ES-I3 (cell line): ENCODE data around the gene SAMD11.
A peak's percentile ranks its signal among the peaks of the same experiment; 100 is the strongest.
"Not testable (repeated sequence)": the region's sequence is repeated elsewhere in the genome, so short reads cannot be mapped to it uniquely, and the experiment has no call there.

Experiments used
- H3K36me3 ChIP-seq: 2 replicates; pipeline ENCODE4 v1.6.1; 2013; ENCODE audit warnings: mild to moderate bottlenecking, low read length, control low read depth, moderate library complexity; ENCODE audit not compliant: insufficient read depth
- H3K4me1 ChIP-seq: 2 replicates; pipeline ENCODE4 v1.6.1; 2013; ENCODE audit warnings: mild to moderate bottlenecking, control low read depth, low read length; ENCODE audit not compliant: insufficient read depth
- H3K9ac ChIP-seq: 2 replicates; pipeline ENCODE4 v1.6.1; 2013; ENCODE audit warnings: low read depth, mild to moderate bottlenecking, low read length, moderate library complexity
- H3K9me3 ChIP-seq: 2 replicates; pipeline ENCODE4 v1.6.1; 2013; ENCODE audit warnings: mild to moderate bottlenecking, low read length, moderate library complexity; ENCODE audit not compliant: control insufficient read depth, insufficient read depth

Gene SAMD11

GRCh38 chr1:970973-971730, 47.4 kb downstream of the SAMD11 start:
- Histone ChIP-seq H3K36me3 (no peaks in the 10 kb centered on the region), H3K9ac (no peak overlapping the region), H3K4me1 (no peaks in the 10 kb centered on the region; the same call in 1 of the 2 replicates), H3K9me3 (no peaks in the 10 kb centered on the region)

DNA sequence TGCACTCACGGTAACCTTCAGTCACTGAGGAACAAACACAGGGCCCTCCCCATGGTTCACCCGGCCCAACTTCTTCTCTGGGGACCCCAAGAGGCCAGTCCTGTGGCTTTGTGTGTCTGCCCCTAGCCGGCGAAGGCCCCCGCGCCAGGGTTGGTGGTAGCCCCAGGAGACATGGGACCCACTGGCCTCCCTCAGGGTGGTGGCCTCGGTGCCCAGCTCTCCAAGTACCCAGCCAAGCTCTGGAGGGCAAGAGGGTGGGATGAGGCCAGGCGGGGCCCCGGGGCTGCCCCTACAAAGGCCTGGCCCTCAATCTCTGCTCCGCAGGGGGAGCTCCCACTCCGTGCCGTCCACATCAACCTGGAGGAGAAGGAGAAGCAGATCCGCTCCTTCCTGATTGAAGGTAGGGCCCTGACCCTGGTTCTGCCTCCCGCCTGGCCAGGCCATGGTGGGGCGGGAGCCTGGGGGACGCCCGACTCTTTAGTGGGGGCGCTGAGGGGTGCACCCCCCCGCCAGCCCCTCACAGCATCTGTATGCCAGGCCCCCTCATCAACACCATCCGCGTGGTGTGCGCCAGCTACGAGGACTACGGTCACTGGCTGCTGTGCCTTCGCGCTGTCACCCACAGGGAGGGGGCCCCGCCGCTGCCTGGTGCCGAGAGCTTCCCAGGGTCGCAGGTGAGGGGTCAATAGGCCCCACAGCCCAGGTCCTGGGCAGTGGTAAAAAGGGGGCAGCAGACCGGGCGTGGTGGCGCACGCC, 48.2 kb downstream of the SAMD11 start:
- Histone ChIP-seq H3K36me3 (no peaks in the 10 kb centered on the region), H3K9me3 (no peaks in the 10 kb centered on the region), H3K9ac (no peak overlapping the region), H3K4me1 (no peaks in the 10 kb centered on the region)

DNA sequence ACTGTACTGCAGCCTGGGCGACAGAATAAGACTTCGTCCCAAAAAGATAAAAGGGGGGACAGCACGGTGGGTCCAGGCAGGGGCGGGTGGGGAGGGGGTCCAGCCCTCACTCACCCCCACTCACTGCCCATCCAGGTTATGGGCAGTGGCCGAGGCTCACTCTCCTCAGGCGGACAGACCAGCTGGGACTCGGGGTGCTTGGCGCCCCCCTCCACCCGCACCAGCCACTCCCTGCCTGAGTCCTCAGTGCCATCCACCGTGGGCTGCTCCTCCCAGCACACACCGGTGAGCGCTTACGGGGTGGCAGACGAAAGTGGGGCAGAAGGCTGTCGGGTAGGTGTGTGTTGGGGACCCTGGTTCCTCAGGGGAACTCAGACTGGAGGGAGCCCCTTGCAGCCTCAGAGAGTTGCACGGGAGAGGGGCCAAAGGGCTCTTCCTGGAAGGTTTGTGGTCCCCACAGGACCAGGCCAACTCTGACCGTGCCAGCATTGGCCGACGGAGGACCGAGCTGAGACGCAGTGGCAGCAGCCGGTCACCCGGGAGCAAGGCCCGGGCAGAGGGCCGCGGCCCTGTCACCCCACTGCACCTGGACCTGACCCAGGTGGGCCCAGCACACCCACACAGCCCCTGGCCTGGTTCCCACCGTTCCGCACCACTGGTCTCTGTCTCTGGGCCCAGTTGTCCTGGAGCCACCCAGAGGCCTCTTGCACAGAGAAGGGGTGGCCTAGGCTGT, 49.2 kb downstream of the SAMD11 start:
- Histone ChIP-seq H3K4me1 (no peaks in the 10 kb centered on the region), H3K36me3 (no peaks in the 10 kb centered on the region), H3K9me3 (no peaks in the 10 kb centered on the region), H3K9ac (no peak overlapping the region)

DNA sequence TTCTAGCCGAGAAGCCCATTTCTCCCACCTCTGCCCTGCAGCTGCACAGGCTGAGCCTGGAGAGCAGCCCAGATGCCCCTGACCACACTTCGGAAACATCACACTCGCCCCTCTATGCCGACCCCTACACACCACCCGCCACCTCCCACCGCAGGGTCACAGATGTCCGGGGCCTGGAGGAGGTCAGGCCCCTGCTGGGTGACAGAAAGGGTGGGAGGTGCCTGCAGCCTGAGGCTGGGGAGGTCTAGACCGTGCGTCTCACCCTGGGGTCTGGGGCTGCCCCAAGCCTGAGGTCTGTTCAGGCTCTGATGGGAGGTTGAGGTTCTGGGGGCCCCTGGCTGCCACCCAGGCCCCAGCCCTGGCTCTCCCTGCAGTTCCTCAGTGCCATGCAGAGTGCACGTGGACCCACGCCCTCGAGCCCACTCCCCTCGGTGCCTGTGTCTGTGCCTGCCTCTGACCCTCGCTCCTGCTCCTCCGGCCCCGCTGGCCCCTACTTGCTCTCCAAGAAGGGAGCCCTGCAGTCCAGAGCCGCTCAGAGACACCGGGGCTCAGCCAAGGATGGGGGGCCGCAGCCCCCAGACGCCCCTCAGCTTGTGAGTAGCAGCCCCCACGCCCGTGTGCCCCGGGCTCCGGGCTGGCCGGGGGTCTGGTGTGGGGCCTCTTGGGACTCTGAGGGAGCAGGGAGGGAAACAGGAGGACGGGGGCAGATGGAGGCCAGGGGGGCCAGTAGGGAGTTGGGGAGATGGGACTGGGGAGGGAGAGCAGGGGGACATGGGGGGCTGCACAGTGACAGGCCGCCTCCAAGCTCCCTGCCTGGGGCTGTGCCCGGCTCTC, 50.0 kb downstream of the SAMD11 start:
- Histone ChIP-seq H3K9me3 (no peaks in the 10 kb centered on the region), H3K36me3 (no peaks in the 10 kb centered on the region), H3K4me1 (no peaks in the 10 kb centered on the region), H3K9ac (no peak overlapping the region)

DNA sequence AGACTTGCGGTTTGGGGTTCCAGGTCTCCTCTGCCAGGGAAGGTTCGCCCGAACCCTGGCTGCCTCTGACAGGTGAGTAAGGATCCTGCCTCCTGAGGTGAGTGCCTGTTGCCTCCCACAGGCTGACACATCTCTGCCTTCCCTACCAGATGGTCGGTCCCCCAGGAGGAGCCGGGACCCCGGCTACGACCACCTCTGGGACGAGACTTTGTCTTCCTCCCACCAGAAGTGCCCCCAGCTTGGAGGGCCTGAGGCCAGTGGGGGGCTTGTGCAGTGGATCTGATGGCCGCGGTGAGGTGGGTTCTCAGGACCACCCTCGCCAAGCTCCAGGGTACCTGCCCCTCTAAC, 50.5 kb downstream of the SAMD11 start:
- no peaks in the 10 kb centered on the region for H3K9me3 ChIP-seq
- no peak overlapping the region for H3K9ac ChIP-seq
- H3K4me1 ChIP-seq: no peaks in the 10 kb centered on the region
- no peaks in the 10 kb centered on the region for H3K36me3 ChIP-seq

DNA sequence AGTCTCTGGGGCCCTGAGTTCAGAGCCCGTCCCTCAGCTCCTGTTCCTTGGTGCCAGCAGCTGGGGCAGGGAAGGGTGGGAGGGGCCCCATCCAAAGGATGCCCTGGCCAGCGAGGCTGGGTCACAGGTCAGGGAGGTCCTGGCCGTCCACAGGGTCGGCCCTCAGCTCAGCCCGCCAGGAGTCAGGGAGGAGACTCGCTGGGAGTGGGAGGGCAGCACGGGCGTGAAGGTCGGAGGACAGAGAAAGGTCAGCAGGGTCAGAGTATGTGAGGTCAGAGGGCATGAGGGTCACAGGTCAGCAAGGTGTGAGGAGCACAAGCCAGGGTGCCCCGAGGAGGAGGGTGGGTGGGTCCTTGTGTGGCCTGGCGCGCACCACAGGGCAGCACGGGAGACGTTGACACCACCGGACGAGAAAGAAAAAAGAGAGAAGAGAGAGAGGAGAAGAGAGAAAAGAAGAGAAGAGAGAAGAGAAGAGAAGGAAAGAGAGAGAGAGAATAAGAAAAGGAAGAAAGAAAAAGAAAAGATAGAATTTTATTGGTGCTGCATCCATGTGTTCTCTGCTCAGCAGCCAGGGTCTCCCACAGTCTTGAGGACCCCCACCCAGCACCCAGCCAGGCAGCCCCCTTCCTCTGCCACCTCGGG, 51.1 kb downstream of the SAMD11 start:
- Histone ChIP-seq H3K4me1 (no peaks in the 10 kb centered on the region), H3K9ac (no peak overlapping the region), H3K9me3 (no peaks in the 10 kb centered on the region), H3K36me3 (no peaks in the 10 kb centered on the region)

DNA sequence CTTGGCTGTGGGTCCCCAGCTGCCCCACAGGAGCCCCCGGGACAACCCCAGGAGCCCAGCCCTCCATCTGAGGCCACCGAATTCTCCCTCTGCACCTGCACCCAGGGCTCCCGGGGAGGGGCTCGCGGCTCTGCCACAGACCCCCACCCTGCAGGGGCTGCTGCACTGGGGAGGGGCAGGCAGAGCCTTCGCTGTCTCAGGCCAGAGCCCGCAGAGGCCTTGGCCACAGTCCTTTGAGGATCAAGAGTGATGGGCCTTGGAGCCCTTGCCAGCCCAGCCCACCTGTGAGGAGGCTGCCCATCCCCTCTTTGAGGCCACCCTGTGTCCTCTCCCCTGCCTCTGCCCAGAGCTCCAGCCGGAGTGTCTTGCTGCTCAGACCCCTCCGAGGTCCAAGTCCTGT, 51.6 kb downstream of the SAMD11 start:
- no peaks in the 10 kb centered on the region for H3K36me3 ChIP-seq
- no peak overlapping the region for H3K9ac ChIP-seq
- H3K9me3 ChIP-seq: no peaks in the 10 kb centered on the region
- H3K4me1 ChIP-seq: no peaks in the 10 kb centered on the region

GRCh38 chr1:975896-976683, 52.4 kb downstream of the SAMD11 start:
- Histone ChIP-seq H3K9ac (peak overlapping the region; percentile 6; the same call in 1 of the 2 replicates), H3K4me1 (no peaks in the 10 kb centered on the region), H3K9me3 (no peaks in the 10 kb centered on the region), H3K36me3 (no peaks in the 10 kb centered on the region)

- H3K9me3 ChIP-seq, H3K9ac ChIP-seq, H3K36me3 ChIP-seq, H3K4me1 ChIP-seq: not testable (repeated sequence)
Observed at GRCh38 chr1:976791-977190, 53.1 kb downstream of the SAMD11 start.

GRCh38 chr1:978069-978834, 54.5 kb downstream of the SAMD11 start:
- no peaks in the 10 kb centered on the region for H3K4me1 ChIP-seq
- H3K36me3 ChIP-seq: no peaks in the 10 kb centered on the region
- no peaks in the 10 kb centered on the region for H3K9me3 ChIP-seq
- no peak overlapping the region for H3K9ac ChIP-seq

DNA sequence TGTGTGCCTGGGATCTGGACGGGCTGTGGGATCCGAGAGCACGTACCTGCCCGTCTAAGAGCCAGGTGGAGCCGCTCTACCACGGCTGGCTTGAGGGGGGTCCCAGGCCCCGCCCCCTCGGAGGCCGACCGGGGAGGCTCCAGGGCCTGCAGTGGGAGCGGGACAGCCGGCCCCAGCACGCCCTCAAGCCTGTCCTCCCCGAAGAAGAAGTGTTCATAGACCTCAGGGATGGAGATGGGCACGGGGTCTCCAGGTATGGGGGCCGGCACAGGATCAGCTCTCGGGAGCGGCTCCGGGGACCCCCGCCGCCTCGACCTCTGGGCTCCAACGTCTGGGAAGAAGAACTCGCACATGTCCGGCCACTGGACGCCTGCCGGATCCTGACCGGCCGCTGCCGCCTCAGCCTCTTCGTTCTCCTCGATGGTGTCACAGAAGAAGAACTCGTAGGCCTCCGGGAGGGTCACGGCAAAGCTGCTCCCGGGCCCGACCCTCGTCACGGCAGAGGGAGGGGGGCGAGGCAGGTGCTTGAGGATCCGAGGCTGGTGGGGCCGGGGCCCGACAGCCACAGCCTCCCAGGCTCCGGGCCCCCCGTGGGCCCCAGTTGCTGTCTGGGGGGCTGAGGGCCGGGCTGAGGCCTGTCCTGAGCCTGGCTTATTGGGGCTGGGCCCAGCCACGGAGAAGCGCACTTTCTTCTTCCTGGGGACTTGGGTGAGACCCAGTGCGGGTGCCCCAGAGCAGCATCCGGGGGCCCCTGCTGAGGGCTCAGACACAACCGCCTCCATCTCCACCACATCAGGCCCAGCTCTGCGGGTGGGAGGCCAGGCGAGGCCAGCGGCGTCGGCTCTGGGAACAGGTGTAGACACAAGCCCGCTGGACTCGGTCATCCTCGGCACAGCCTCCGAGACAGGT, 55.4 kb downstream of the SAMD11 start:
- Histone ChIP-seq H3K9me3 (no peaks in the 10 kb centered on the region), H3K36me3 (no peaks in the 10 kb centered on the region), H3K4me1 (no peaks in the 10 kb centered on the region), H3K9ac (no peak overlapping the region)

GRCh38 chr1:979744-980072, 56.0 kb downstream of the SAMD11 start:
- Histone ChIP-seq H3K9me3 (no peaks in the 10 kb centered on the region), H3K4me1 (no peaks in the 10 kb centered on the region), H3K36me3 (no peaks in the 10 kb centered on the region), H3K9ac (no peak overlapping the region)
